ENCODE measurements around the gene GAS2. TPM values are rescaled to one million over a fixed set of nuclear protein-coding genes. Genes with fewer than 3 reads are reported as not detected.

Gene GAS2
- total RNA-seq, 1 donor from 2014 or later, result 7.7 TPM

Other genes starting within 250 kb of the GAS2 start
- gene FANCF, start 40.8 kb upstream of the GAS2 start, total RNA-seq (ENCODE audit: insufficient read depth, low replicate concordance), result 7.5 TPM
- gene SVIP, start 163.2 kb downstream of the GAS2 start, total RNA-seq (ENCODE audit: insufficient read depth, low replicate concordance), result 7.5 TPM
- gene CCDC179, start 193.9 kb downstream of the GAS2 start, total RNA-seq (ENCODE audit: insufficient read depth, low replicate concordance), result not detected